HG03520 (cell line): Measurements from ENCODE around the gene IGFN1.
A peak's percentile ranks its signal among the peaks of the same experiment; 100 is the strongest.

Experiments
- ATAC-seq: cut with Tn5 transposase; IDR thresholded peaks from one replicate; pipeline ENCODE4 v1.9.1; 2021; ENCODE audit warnings: mild to moderate bottlenecking, moderate library complexity; ENCODE audit not compliant: unreplicated experiment

Gene IGFN1

GRCh38 chr1:201190624-201191051 lies at the start of gene IGFN1:
IGFN1 (plus strand) TSS chr1:201190824; CDS start chr1:201193294, 2,470 bp downstream.
- no peak for ATAC-seq

GRCh38 chr1:201140941-201141260 lies 49.7 kb upstream of the IGFN1 start:
- no peak for ATAC-seq

DNA sequence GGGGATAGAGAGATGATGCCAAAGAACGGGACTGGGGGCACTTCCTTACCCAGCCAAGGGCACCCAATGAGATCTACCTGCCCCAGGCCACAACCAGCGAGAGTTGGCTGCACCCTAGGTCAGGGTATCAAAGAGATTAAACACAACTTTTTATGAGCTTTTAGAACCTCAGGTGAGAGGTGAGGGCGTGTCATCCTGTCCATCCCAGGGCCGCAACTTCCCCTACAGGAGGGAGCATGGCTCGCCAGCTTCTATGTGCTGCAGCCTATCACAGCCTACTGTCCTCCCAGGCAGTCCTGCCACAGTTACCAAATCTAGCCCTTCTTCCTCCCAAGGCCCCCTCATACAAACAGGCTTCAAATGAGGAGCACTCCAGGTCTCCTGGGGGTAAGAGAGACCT lies 49.2 kb upstream of the IGFN1 start:
- ATAC-seq = no peak

- no peak for ATAC-seq
These were observed 48.4 kb upstream of the IGFN1 start for GRCh38 chr1:201142011-201142848.

DNA sequence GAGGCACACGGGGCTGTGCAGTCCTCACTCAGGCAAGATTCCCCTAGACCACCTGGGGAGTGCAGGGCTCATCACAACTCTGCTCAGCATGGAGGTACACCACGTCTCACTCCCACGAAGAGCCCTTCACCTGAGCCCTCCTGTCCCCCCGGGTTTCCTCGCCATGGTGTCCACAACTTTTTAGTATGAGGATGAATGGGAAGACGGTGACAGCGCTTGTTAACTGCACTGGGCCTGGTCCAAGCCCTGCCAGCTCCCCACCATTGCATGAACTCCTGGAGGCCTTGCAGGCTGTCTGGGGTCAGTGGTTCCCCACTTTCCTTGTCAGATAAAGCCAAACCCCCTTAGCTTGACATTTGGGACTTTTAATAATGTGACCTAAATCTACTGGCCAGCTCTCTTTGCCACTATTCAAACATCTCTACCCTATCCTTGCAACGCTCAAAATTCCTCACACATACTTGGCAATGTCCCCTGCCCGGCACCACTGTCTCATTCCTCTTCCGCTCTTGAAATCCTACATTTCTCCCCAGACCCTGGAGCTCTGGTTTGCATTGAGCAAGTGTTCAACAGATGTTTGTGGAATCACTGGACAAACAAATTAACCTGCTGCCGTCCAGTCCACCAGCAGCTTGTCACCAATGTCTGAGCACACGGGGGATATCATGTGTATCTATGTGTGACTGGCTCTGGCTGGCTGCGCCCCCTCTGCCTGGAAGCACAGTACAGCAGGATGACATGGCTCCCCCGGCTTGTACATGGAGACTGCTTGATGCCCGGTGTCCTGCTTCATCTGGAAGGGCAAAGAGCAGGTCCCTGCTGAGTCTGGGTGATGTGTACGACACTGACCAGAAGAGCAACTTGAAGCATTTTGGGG lies 47.5 kb upstream of the IGFN1 start:
- no peak for ATAC-seq

- no peak for ATAC-seq
These were observed 46.6 kb upstream of the IGFN1 start for GRCh38 chr1:201143726-201144635.

- ATAC-seq = no peak
These were observed 45.9 kb upstream of the IGFN1 start for GRCh38 chr1:201144701-201145100.

DNA sequence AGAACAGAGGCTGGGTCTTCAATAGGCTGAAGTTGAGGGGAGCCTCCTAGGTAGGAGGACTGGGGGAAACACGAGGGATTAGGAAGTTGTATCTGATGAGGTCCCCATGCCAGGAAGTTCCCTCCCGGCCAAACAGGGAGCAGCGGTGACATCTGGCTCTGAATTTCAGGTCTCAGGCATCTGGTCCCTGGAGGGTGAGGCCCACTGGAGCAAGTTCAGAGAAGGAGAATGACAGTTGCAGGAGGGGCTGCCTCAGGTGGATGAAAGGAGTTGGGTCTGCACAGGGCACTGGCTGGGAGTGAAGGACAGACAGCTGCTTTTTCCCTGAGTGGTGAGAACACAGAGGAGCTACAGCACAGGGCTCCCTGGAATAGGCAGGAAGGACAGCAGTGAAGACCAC lies 45.5 kb upstream of the IGFN1 start:
- no peak for ATAC-seq

DNA sequence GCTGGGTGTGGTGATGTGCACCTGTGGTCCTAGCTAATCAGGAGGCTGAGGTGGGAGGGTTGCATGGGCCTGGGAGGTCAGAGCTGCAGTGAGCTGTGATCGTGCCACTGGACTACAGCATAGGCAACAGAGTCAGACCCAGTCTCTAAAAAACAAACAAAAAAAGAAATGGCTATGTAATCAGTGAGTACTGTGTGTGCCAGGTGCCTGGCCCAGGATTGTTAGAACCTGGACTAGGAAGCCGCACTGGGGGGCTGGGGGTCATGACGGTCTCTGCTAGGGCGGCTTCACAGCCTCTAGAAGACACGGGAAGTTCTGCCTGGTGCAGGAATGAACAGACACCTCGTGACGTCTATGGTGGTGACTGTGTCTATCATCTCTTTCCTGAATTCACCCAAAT lies 44.8 kb upstream of the IGFN1 start:
- ATAC-seq = no peak

GRCh38 chr1:201146626-201147390 lies 43.8 kb upstream of the IGFN1 start:
- no peak for ATAC-seq

DNA sequence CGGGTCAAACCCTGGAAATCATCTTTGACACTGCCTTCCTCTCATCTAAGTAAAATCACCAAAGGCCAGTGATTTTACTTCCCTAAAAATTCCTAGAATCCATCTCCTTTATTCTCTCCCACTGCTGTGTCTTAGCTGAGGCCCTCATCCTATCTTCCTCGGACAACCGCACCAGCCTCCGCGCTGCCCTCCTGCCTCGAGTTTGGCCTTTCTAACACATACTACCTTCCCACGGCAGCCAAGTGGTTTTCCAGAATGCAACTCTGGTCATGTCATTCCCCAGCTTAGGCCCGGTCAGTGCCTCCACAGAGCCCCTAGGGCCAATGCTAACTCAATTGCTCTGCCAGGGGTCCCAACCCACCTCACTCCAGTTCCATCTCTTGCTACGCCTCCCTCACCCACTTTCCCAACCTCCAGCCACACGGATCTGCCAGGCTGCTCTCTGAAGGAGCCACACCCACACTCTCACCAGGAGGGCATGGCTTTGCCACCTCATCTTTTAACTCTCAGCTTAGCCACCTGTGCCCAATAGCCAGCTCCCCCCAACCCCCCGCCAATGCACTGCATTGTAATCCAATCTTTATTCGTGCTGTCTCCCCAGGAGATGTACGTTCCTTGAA lies 43.1 kb upstream of the IGFN1 start:
- no peak for ATAC-seq

GRCh38 chr1:201149400-201149799 lies 41.2 kb upstream of the IGFN1 start:
- no peak for ATAC-seq

DNA sequence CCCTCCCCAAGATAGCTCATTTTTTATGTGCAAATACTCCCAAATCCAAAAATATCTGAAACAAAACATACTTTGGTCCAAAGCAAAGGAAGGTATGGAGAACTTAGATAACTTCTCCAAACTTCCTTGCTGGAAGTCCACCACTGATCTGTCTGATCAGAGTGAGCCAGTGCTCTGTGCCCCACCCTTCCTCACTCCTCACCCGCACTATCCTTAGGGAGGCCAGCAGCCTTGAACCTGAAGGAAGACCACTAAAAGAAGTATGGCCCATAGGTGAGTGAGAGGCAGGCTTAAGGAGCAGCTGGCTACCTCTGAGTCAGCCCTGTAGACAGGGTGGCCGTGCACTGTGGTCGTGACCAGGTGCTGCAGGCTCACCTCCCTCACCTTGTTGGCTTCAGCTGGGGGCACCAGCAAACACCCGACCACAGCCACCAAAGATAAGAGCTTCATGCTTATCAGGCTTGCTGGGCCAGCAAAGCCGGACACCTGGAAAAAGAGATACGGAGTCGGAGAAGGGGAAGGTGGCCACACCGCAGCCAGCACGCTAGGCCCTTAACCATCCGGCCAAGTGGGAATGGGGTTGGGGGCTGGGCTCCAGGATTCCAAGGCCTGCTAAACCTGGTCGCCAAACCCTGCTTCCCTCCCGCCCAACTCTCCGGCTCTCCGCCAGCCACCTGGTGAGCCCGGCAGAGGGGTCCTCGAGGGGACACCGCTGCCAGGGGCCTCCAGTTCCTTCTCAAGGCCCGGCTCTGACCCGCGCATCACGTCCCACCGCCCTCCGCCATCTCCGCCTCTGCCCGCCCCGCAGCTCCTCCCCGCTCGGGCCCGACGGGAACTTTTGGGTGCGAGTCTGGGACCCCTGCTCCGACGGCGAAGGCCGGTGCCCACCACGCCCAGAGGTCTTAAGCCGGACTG lies 36.9 kb upstream of the IGFN1 start:
- peak; percentile 69 for ATAC-seq

- peak; percentile 96 for ATAC-seq
These were observed 36.0 kb upstream of the IGFN1 start, which contains the start of gene TMEM9 for GRCh38 chr1:201154389-201155165. TMEM9 (minus strand) TSS chr1:201154474; CDS start chr1:201153923, 551 bp downstream.

GRCh38 chr1:201155354-201155753 lies 35.3 kb upstream of the IGFN1 start:
- ATAC-seq = no peak

GRCh38 chr1:201156346-201156745 lies 34.3 kb upstream of the IGFN1 start:
- ATAC-seq = no peak

- ATAC-seq = no peak
These were observed 33.8 kb upstream of the IGFN1 start for GRCh38 chr1:201156819-201157218.

DNA sequence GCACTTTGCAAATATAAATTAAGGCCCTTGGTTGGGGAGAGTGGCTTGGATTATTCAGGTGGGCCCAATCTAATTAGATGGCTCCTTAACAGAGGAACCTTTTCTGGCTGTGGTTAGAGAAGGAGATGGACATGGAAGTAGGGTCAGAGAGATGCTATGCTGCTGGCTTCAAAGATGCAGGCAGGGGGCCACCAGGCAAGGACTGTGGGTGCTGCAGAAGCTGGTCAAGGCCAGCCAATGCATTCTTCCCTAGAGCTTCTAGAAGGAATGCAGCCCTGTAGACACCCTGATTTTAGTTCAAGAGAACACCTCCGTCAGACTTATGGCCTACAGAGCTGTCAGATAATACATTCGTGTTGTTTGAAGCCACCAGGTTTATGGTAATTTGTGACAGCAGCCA lies 32.7 kb upstream of the IGFN1 start:
- ATAC-seq = no peak
